ENCODE data around the gene JAG1.

GRCh38 chr20:10604865-10605440, 68.8 kb downstream of the JAG1 start:
- TF ChIP-seq POLR2A (IDR thresholded peaks at IDR 0.05) (no peak), CTCF (IDR thresholded peaks at IDR 0.05) (no peak), EP300 (IDR thresholded peaks at IDR 0.05) (no peak)

Data from suprapubic skin (tissue), 3 donors.